IMR-90 (cell line): ENCODE measurements around the gene GPR21. TPM values are rescaled to one million over a fixed set of nuclear protein-coding genes. Genes with fewer than 3 reads are reported as not detected.

ENCODE experiments used
- ATAC-seq: fragments of 200-7000 bp; cut with Tn5 transposase; 2 replicates; pipeline ENCODE4 v1.9.1; 2020; ENCODE audit warnings: low read depth, mild to moderate bottlenecking, moderate library complexity
- BruUV-seq: library from RNA; stranded (reverse); fragments of 400-500 nt; replicated peaks from 2 replicates; lab custom pipeline; 2021; lab: Mats Ljungman, UMichigan
- CTCF ChIA-PET: fragments of 300-600 bp; formaldehyde crosslinking; extraction: SDS; loops from one replicate; lab custom pipeline; 2021; ENCODE audit warnings: antibody characterized with exemption; lab: Yijun Ruan, JAX
- POLR2A ChIA-PET: fragments of 300-600 bp; sonication (Branson Sonifier 250); formaldehyde crosslinking; loops from one replicate; lab custom pipeline; 2022; ENCODE audit warnings: antibody characterized with exemption; ENCODE audit not compliant: unreplicated experiment; lab: Charles Lee
- DNase-seq: peaks from one replicate; pipeline ENCODE4 v3.0.0; 2013
- H2AFZ ChIP-seq: replicated peaks from 2 replicates; pipeline ENCODE3; 2013; ENCODE audit warnings: low read length, mild to moderate bottlenecking; ENCODE audit not compliant: poor library complexity
- H2AK5ac ChIP-seq: 2 replicates; pipeline ENCODE4 v1.6.1; 2013; ENCODE audit warnings: low read depth, low read length, inconsistent platforms
- H2AK9ac ChIP-seq: replicated peaks from 2 replicates; pipeline ENCODE3; 2013; ENCODE audit warnings: mild to moderate bottlenecking, low read depth, low read length, moderate library complexity; ENCODE audit not compliant: poor library complexity
- H2BK120ac ChIP-seq: 2 replicates; pipeline ENCODE4 v1.6.1; 2013; ENCODE audit warnings: low read depth, low read length, inconsistent platforms
- H2BK15ac ChIP-seq: 3 replicates; pipeline ENCODE4 v1.6.1; 2013; ENCODE audit warnings: low read depth, low read length, inconsistent platforms
- H2BK20ac ChIP-seq: 2 replicates; pipeline ENCODE4 v1.6.1; 2013; ENCODE audit warnings: low read depth, mild to moderate bottlenecking, inconsistent platforms, low read length, moderate library complexity
- H2BK5ac ChIP-seq: 2 replicates; pipeline ENCODE4 v1.6.1; 2013; ENCODE audit warnings: mild to moderate bottlenecking, low read depth, low read length, inconsistent platforms; ENCODE audit not compliant: poor library complexity, severe bottlenecking
- H3K14ac ChIP-seq: replicated peaks from 2 replicates; pipeline ENCODE4 v1.6.1; 2013; ENCODE audit warnings: low read depth, low read length, inconsistent platforms
- H3K18ac ChIP-seq: 2 replicates; pipeline ENCODE4 v1.6.1; 2013; ENCODE audit warnings: low read depth, low read length, control low read depth
- H3K23ac ChIP-seq: 2 replicates; pipeline ENCODE4 v1.6.1; 2013; ENCODE audit warnings: low read depth, low read length, inconsistent platforms
- H3K27ac ChIP-seq: 2 replicates; pipeline ENCODE4 v1.5.1; 2013; ENCODE audit warnings: mild to moderate bottlenecking, control low read depth, low read length; ENCODE audit not compliant: insufficient read depth
- H3K27me3 ChIP-seq: 2 replicates; pipeline ENCODE4 v1.6.1; 2013; ENCODE audit warnings: low read length; ENCODE audit not compliant: control insufficient read depth, insufficient read depth
- H3K36me3 ChIP-seq: 2 replicates; pipeline ENCODE4 v1.6.1; 2013; ENCODE audit warnings: low read length, mixed read lengths; ENCODE audit not compliant: control insufficient read depth, insufficient read depth
- H3K4ac ChIP-seq: 2 replicates; pipeline ENCODE4 v1.6.1; 2013; ENCODE audit warnings: low read depth, low read length, inconsistent platforms
- H3K4me1 ChIP-seq: 2 replicates; pipeline ENCODE4 v1.6.1; 2013; ENCODE audit warnings: low read length, mixed read lengths; ENCODE audit not compliant: control insufficient read depth, insufficient read depth
- H3K4me2 ChIP-seq: 2 replicates; pipeline ENCODE4 v1.6.1; 2013; ENCODE audit warnings: low read depth, mild to moderate bottlenecking, control low read depth, low read length, moderate library complexity
- H3K4me3 ChIP-seq: 2 replicates; pipeline ENCODE4 v1.5.1; 2013; ENCODE audit warnings: low read depth, mild to moderate bottlenecking, control low read depth, low read length, moderate library complexity; ENCODE audit not compliant: insufficient read depth
- H3K56ac ChIP-seq: 2 replicates; pipeline ENCODE4 v1.6.1; 2013; ENCODE audit warnings: low read length, inconsistent platforms; ENCODE audit not compliant: insufficient read depth; ENCODE audit errors: extremely low read depth
- H3K79me1 ChIP-seq, 2 experiments: 2 replicates each; pipeline ENCODE4 v1.6.1; 2013; ENCODE audit warnings: low read length in 2 of 2, inconsistent platforms in 1 of 2, low read depth in 1 of 2
- H3K9ac ChIP-seq: 2 replicates; pipeline ENCODE4 v1.6.1; 2013; ENCODE audit warnings: low read depth, low read length, control low read depth
- H3K9me1 ChIP-seq: 2 replicates; pipeline ENCODE4 v1.6.1; 2013; ENCODE audit warnings: low read length, inconsistent platforms; ENCODE audit not compliant: insufficient read depth
- H3K9me3 ChIP-seq: 2 replicates; pipeline ENCODE4 v1.6.1; 2013; ENCODE audit warnings: low read length; ENCODE audit not compliant: control insufficient read depth, insufficient read depth
- H4K20me1 ChIP-seq: 2 replicates; pipeline ENCODE4 v1.6.1; 2013; ENCODE audit warnings: low read length, inconsistent platforms; ENCODE audit not compliant: insufficient read depth
- H4K5ac ChIP-seq: 2 replicates; pipeline ENCODE4 v1.6.1; 2013; ENCODE audit warnings: mild to moderate bottlenecking, low read depth, low read length, control low read depth
- H4K8ac ChIP-seq, 2 experiments: 2 replicates each; pipeline ENCODE4 v1.6.1; 2013; ENCODE audit warnings: low read depth in 2 of 2, low read length in 2 of 2, control low read depth in 1 of 2, inconsistent platforms in 1 of 2
- H4K91ac ChIP-seq: 2 replicates; pipeline ENCODE4 v1.6.1; 2013; ENCODE audit warnings: low read depth, low read length, inconsistent platforms; ENCODE audit not compliant: insufficient read depth
- BHLHE40 ChIP-seq: fragments of 150-350 bp; IDR thresholded peaks from 2 replicates; pipeline ENCODE4 v1.6.1; 2016; ENCODE audit warnings: mild to moderate bottlenecking, low read depth, low read length
- CEBPB ChIP-seq: IDR thresholded peaks from 2 replicates; pipeline ENCODE4 v1.6.1; 2012; ENCODE audit warnings: low read depth, low read length, improper control_type of control experiment
- CHD1 ChIP-seq: IDR thresholded peaks from 2 replicates; pipeline ENCODE4 v1.6.1; 2012; ENCODE audit warnings: low read depth, low read length, improper control_type of control experiment
- FOS ChIP-seq: fragments of 150-350 bp; IDR thresholded peaks from 2 replicates; pipeline ENCODE4 v1.6.1; 2016; ENCODE audit warnings: low read depth, low read length
- MAFK ChIP-seq: IDR thresholded peaks from 2 replicates; pipeline ENCODE4 v1.6.1; 2012; ENCODE audit warnings: low read depth, low read length, improper control_type of control experiment
- MAZ ChIP-seq: IDR thresholded peaks from 2 replicates; pipeline ENCODE4 v1.6.1; 2012; ENCODE audit warnings: low read depth, mild to moderate bottlenecking, low read length, improper control_type of control experiment, moderate library complexity, borderline replicate concordance
- MXI1 ChIP-seq: IDR thresholded peaks from 2 replicates; pipeline ENCODE4 v1.6.1; 2012; ENCODE audit warnings: low read depth, mild to moderate bottlenecking, low read length, moderate library complexity, borderline replicate concordance
- NFE2L2 ChIP-seq: fragments of 150-350 bp; IDR thresholded peaks from 2 replicates; pipeline ENCODE4 v1.6.1; 2016; ENCODE audit warnings: low read depth, mild to moderate bottlenecking, low read length
- POLR2A ChIP-seq: IDR thresholded peaks from 2 replicates; pipeline ENCODE4 v1.6.1; 2012; ENCODE audit warnings: mild to moderate bottlenecking, low read depth, low read length
- RAD21 ChIP-seq: IDR thresholded peaks from 2 replicates; pipeline ENCODE4 v1.6.1; 2012; ENCODE audit warnings: low read length, improper control_type of control experiment
- RCOR1 ChIP-seq: IDR thresholded peaks from 2 replicates; pipeline ENCODE4 v1.6.1; 2012; ENCODE audit warnings: mild to moderate bottlenecking, low read length, improper control_type of control experiment; ENCODE audit not compliant: insufficient replicate concordance
- RFX5 ChIP-seq: IDR thresholded peaks from 2 replicates; pipeline ENCODE4 v1.8.0; 2012; ENCODE audit warnings: low read depth, mild to moderate bottlenecking, low read length, moderate library complexity
- SMC3 ChIP-seq: fragments of 150-350 bp; IDR thresholded peaks from 2 replicates; pipeline ENCODE4 v1.6.1; 2016; ENCODE audit warnings: low read depth, mild to moderate bottlenecking, antibody characterized with exemption, low read length, moderate library complexity
- WGBS, 2 experiments: methylation state at CpG; one replicate each; pipeline versions ENCODE4 v1.1.5 to v1.1.7; 2013; ENCODE audit warnings: missing lambda C conversion rate in 2 of 2; ENCODE audit not compliant: insufficient read length in 1 of 2; ENCODE audit errors: extremely low coverage in 2 of 2; 5-methylcytosine and 5-hydroxymethylcytosine counted together
- dilution Hi-C: fragments of 300-500 bp; cut with HindIII; formaldehyde crosslinking; loops from one replicate; pipeline ENCODE4 v1.14.3; 2018; ENCODE audit warnings: low sequenced_read_pairs; ENCODE audit not compliant: unreplicated experiment
- in situ Hi-C: fragments of 300-500 bp; cut with MboI; formaldehyde crosslinking; loops from 3 replicates; pipeline ENCODE4 v1.14.3; 2019; ENCODE audit warnings: low sequenced_read_pairs, inconsistent platforms, mixed read lengths
- intact Hi-C: fragments of 100-400 bp; cut with micrococcal nuclease; formaldehyde crosslinking; loops from 2 replicates; pipeline ENCODE4 v1.10.0; 2022
- polyA plus RNA-seq, 3 experiments: library from polyadenylated mRNA; depleted of rRNA; stranded (reverse); fragments of >200 nt; gene quantifications; 2 replicates each; pipeline ENCODE4 v1.2.3, GENCODE V29; 2012; ENCODE audit warnings: low replicate concordance in 1 of 3
- total RNA-seq: library from RNA; depleted of rRNA; stranded (reverse); fragments of >200 nt; gene quantifications from 2 replicates; pipeline ENCODE4 v1.2.3, GENCODE V29; 2012
- TF ChIP-seq, protein P1 (sequence below): conservative IDR thresholded peaks from 2 replicates; pipeline ENCODE4 v1.5.1; 2012; ENCODE audit warnings: mild to moderate bottlenecking, low read depth, low read length, improper control_type of control experiment
- TF ChIP-seq, protein P2 (sequence below): fragments of 150-350 bp; IDR thresholded peaks from 2 replicates; pipeline ENCODE4 v1.6.1; 2016; ENCODE audit warnings: low read depth, mild to moderate bottlenecking, low read length, moderate library complexity, borderline replicate concordance
- TF ChIP-seq, protein P3 (sequence below): fragments of 150-350 bp; IDR thresholded peaks from 2 replicates; pipeline ENCODE4 v1.6.1; 2017; ENCODE audit warnings: mild to moderate bottlenecking, antibody characterized with exemption, low read length, low read depth

Gene GPR21
- total and polyA plus RNA-seq, 2 of the 4 experiments (the other 2 are of a cell fraction): 0.90 TPM; not detected in 1

DNA sequence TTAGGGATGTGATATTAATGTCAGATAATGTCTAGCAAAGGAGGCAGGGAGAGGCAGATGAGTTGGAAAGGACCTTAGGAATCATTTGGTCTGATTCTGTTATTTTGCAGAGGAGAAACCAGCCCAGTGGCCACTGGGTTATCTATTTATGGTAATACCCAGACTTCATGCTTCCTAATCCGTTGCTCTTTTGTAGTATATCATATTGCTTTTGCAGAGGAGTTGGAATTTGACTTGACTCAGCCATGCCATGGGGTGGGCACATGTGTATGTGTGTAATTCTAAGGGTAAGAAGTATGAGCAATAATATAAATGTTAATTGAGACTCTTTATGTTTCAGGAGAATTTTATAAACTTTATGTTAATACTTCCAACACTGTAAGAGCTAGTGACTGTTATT, 7.3 kb downstream of the GPR21 start:
- POLR2A ChIA-PET: no interaction called here
- Histone ChIP-seq H2AK5ac (no peak overlapping the region), H3K4ac (no peak overlapping the region), H2BK120ac (no peak overlapping the region), H3K79me1 (peaks cover 8 to 12% of the 10 kb centered on the region in 2 experiments), H3K4me3 (no peak overlapping the region), H4K8ac (no peak overlapping the region), H3K9me3 (peaks cover 2% of the 10 kb centered on the region), H3K4me2 (no peak overlapping the region), H3K9me1 (no peaks in the 10 kb centered on the region), H3K23ac (no peak overlapping the region), H4K20me1 (no peaks in the 10 kb centered on the region), H3K4me1 (peaks cover 3% of the 10 kb centered on the region), H2BK20ac (no peak overlapping the region), H3K27ac (no peak overlapping the region), H4K91ac (no peak overlapping the region), H3K27me3 (no peaks in the 10 kb centered on the region), H3K14ac (0 out of 2 replicates have a peak overlapping the region, but pooled peaks have one; percentile 19), H3K9ac (no peak overlapping the region), H3K18ac (peak overlapping the region; percentile 40; the same call in 1 of the 2 replicates), H2AK9ac (no peak overlapping the region), H4K5ac (no peak overlapping the region), H2BK5ac (no peak overlapping the region), H3K56ac (no peak overlapping the region), H2AFZ (no peak overlapping the region), H2BK15ac (no peak overlapping the region), H3K36me3 (peaks cover 2% of the 10 kb centered on the region)
- ATAC-seq: no peak
- no TSS peak for BruUV-seq
- intact Hi-C loops (no loop called here), dilution Hi-C loops (no loop called here), in situ Hi-C loops (no loop called here)
- CTCF ChIA-PET: no interaction called here
- TF ChIP-seq BHLHE40: no peak
- no peak for TF ChIP-seq RAD21
- TF ChIP-seq MXI1: no peak
- TF ChIP-seq CHD1: no peak
- no peak for TF ChIP-seq SMC3
- no peak for TF ChIP-seq CEBPB
- TF ChIP-seq MAZ: no peak
- TF ChIP-seq, protein P1, sequence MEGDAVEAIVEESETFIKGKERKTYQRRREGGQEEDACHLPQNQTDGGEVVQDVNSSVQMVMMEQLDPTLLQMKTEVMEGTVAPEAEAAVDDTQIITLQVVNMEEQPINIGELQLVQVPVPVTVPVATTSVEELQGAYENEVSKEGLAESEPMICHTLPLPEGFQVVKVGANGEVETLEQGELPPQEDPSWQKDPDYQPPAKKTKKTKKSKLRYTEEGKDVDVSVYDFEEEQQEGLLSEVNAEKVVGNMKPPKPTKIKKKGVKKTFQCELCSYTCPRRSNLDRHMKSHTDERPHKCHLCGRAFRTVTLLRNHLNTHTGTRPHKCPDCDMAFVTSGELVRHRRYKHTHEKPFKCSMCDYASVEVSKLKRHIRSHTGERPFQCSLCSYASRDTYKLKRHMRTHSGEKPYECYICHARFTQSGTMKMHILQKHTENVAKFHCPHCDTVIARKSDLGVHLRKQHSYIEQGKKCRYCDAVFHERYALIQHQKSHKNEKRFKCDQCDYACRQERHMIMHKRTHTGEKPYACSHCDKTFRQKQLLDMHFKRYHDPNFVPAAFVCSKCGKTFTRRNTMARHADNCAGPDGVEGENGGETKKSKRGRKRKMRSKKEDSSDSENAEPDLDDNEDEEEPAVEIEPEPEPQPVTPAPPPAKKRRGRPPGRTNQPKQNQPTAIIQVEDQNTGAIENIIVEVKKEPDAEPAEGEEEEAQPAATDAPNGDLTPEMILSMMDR: no peak
- no peak for TF ChIP-seq RCOR1
- TF ChIP-seq RFX5: no peak
- no peak for TF ChIP-seq MAFK
- no peak for TF ChIP-seq POLR2A
- TF ChIP-seq FOS: no peak
- TF ChIP-seq, protein P2, sequence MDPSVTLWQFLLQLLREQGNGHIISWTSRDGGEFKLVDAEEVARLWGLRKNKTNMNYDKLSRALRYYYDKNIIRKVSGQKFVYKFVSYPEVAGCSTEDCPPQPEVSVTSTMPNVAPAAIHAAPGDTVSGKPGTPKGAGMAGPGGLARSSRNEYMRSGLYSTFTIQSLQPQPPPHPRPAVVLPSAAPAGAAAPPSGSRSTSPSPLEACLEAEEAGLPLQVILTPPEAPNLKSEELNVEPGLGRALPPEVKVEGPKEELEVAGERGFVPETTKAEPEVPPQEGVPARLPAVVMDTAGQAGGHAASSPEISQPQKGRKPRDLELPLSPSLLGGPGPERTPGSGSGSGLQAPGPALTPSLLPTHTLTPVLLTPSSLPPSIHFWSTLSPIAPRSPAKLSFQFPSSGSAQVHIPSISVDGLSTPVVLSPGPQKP: no peak
- TF ChIP-seq, protein P3, sequence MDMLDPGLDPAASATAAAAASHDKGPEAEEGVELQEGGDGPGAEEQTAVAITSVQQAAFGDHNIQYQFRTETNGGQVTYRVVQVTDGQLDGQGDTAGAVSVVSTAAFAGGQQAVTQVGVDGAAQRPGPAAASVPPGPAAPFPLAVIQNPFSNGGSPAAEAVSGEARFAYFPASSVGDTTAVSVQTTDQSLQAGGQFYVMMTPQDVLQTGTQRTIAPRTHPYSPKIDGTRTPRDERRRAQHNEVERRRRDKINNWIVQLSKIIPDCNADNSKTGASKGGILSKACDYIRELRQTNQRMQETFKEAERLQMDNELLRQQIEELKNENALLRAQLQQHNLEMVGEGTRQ: no peak
- no peak for TF ChIP-seq NFE2L2
- no peak for DNase-seq
- no CpG with 5 or more reads among the region's 1 CpG for WGBS, 2 experiments
